Hepatocyte (in vitro differentiated cells): ENCODE measurements around the gene PIAS4.

Source experiments
- CTCF ChIP-seq: fragments of 200-600 bp; sonication (generic); IDR thresholded peaks from 2 replicates; pipeline ENCODE4 v1.5.1; 2016; ENCODE audit warnings: antibody characterized with exemption, mild to moderate bottlenecking; ENCODE audit not compliant: poor library complexity
- EZH2phosphoT487 ChIP-seq: fragments of 200-600 bp; sonication (generic); IDR thresholded peaks from one replicate; pipeline ENCODE4 v1.6.1; 2018; ENCODE audit warnings: antibody characterized with exemption, mild to moderate bottlenecking, low read depth, moderate library complexity; ENCODE audit not compliant: unreplicated experiment, severe bottlenecking

GRCh38 chr19:4033028-4033956, 25.8 kb downstream of the PIAS4 start:
- no peak for TF ChIP-seq EZH2phosphoT487
- no peak for TF ChIP-seq CTCF
